HEK293 (cell line): ENCODE measurements around the gene KCNQ1.

ENCODE experiments used
- TSHZ1 ChIP-seq: fragments of 450-650 bp; formaldehyde crosslinking; IDR thresholded peaks from 2 replicates; pipeline ENCODE4 v1.5.1; 2016; ENCODE audit warnings: missing biosample characterization, missing genetic modification characterization, borderline replicate concordance
- YY1 ChIP-seq: fragments of 450-650 bp; formaldehyde crosslinking; IDR thresholded peaks from 2 replicates; pipeline ENCODE4 v1.5.1; 2018; ENCODE audit warnings: missing biosample characterization, missing genetic modification characterization
- ZNF292 ChIP-seq: fragments of 450-650 bp; formaldehyde crosslinking; IDR thresholded peaks from 2 replicates; pipeline ENCODE4 v1.5.1; 2016; ENCODE audit warnings: low read depth, missing biosample characterization, missing genetic modification characterization, borderline replicate concordance
- ZNF623 ChIP-seq: fragments of 450-650 bp; formaldehyde crosslinking; IDR thresholded peaks from 2 replicates; pipeline ENCODE4 v1.5.1; 2016; ENCODE audit warnings: missing biosample characterization, missing genetic modification characterization

GRCh38 chr11:2878782-2879181 is 434.0 kb downstream of the KCNQ1 start:
- TF ChIP-seq TSHZ1 (tag by site-specific recombination) (no peak), ZNF623 (no peak), YY1 (tag by site-specific recombination) (no peak), ZNF292 (tag by site-specific recombination) (no peak)
